ENCODE measurements around the gene POGLUT2.
A peak's percentile ranks its signal among the peaks of the same experiment; 100 is the strongest.

The POGLUT2 gene

DNA sequence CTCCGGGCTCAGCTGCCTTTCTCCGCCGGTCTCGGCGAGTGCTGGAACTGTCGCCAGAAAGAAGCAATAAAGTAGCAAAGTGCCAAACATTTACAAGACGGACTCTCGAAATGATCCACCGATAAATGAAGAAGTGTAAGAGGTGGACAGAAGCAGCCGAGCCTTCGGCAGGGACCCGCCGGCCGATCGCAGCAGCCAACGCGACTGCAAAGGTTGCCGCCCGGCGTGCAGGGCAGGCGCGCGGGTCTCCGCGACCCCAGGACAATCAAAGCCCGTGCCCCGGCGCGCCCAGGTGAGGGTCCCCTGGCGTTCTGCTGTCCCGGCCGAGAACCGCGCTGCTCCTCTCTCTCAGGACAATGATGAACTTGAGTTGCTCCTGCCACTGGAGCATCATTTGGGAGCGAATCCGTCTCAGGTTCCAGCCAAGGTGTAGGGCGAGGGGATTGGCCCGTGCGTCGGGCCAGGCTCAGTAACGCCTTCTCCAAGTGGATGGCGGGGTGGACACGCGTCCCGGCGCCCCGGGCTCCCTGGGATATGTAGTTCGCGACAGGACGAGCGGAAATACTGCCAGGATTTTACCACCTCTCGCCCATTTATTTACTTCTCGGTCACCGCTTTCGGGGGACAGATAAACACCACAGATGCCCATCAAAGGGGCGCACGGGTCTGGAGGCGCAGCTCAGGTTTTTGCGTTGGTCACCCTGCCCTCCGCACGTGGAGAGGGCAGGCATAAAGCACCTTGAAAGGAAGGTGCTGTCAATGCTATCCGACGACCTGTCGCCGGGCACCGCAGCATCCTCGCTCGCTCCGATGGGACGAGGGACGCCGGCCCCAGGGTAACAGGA lies at the start of gene POGLUT2, which contains the start of gene BIVM:
Gene POGLUT2 (minus strand): TSS at position 396 of the 845 bp plus-strand sequence. CDS start 306 bp downstream, at position 90.
Gene BIVM (plus strand): TSS at position 539 of the 845 bp plus-strand sequence. CDS start 8,149 bp downstream, outside the sequence.
- peak; percentile 88 for DNase-seq

DNA sequence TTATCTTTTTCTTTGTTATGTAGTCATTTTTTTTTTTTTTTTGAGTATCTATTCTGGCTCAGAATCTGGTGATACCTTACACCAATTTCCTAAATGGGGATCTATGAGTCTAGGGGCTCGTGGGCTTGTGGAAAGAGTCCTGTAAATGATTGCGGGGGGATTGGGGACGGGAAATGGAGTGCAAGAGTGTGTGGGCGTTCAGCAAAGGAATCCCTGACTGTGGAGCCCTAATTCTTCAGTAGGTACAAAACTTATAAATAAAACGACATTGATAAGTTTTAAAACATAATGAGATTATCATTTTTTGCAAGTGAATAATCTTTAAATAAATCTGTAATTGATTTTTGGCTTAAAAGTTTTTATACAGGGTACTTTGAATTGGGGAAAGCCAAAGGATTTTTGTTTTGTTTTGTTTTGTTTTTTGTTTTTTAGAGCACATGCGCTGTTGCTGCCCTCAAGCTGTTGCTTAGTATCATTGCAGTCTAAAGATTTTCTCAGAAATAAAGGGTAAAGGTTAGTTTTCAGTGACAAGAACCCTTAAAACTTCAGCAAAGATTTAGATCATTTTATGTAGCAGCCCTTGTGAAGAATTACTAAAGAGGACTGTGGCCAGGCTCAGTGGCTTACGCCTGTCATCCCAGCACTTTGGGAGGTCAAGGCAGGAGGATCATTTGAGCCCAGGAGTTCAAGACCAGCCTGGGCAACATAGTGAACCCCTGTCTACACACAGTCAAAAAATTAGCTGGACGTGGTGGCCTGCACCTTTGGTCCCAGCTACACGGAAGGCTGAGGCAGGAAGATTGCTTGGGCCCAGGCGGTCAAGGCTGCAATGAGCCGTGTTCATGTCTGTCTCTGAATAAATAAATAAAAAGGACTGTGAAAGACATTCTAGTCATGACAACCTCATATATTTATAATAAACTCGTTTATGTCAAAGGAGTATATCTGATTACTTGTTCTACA lies 48.8 kb upstream of the POGLUT2 start:
- no peak for DNase-seq

DNA sequence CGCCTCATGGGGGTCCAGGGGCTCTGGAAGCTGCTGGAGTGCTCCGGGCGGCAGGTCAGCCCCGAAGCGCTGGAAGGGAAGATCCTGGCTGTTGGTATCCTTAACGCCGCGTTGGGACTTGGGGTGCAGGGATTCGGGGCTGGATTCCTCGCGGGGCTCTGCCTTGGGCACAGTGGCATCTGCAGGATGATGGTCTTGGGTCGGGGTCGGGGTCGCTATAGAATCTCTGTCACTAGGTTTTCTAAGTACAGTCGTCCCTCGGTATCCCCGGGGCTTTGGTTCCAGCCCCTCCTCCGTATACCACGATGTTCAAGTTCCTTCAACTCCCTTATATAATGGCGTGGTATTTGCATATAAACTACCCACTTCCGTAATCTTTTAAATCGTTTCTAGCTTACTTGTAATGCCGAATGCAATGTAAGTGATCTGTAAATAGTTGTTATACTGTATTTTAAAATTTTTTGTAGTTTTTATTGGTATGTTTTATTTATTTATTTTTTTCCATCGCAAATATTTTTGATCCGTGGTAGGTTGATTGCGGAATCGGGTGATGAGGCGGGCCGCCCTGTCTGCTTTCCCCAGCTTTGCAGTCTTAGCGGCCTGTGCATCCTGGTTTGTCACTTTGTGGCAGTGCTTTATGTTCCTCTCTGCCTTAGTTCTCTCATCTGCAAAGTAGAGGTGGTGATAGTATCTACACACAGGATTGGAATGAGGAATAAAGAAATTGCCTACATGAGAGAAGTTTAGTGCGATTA lies 47.7 kb upstream of the POGLUT2 start:
- peak; percentile 79 for DNase-seq

DNA sequence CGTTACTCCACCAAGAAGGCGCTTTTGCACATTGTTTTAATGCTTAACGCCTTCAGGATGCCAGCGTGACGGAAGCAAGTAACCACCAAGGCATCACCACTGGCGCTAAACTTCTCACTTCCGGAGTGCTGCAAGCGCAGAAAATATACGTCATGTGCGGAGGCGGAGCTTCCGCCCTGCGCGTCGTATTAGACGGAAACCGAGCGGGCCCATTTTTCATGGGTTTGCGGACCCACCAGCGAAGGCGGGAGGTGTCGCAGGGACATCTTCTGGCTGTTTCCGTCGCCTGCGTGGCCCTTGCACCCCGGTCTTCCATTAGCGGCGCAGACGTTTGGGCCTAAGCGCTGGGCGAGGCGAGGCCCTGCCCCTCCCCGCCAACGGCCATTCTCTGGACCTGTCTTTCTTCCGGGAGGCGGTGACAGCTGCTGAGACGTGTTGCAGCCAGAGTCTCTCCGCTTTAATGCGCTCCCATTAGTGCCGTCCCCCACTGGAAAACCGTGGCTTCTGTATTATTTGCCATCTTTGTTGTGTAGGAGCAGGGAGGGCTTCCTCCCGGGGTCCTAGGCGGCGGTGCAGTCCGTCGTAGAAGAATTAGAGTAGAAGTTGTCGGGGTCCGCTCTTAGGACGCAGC lies 47.0 kb upstream of the POGLUT2 start, which contains the start of gene ERCC5:
Gene ERCC5 (plus strand): TSS at position 403 of the 631 bp plus-strand sequence. CDS start 235 bp downstream, outside the sequence.
- peak; percentile 98 for DNase-seq

DNA sequence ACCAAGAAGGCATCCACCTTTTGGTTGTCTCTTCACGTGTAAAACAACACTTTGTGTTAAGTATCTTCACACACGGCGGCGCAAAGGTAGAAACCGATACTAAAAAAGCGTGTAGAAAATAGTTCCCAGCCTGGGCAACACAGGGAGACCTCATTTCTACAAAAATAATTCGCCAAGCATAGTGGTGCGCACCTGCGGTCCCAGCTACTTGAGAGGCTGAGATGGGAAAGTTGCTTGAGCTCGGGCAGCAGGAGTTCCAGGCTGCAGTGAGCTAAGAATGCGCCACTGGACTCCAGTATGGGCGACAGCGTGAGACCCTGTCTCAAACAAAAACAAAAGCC lies 46.5 kb upstream of the POGLUT2 start:
- no peak for DNase-seq

DNA sequence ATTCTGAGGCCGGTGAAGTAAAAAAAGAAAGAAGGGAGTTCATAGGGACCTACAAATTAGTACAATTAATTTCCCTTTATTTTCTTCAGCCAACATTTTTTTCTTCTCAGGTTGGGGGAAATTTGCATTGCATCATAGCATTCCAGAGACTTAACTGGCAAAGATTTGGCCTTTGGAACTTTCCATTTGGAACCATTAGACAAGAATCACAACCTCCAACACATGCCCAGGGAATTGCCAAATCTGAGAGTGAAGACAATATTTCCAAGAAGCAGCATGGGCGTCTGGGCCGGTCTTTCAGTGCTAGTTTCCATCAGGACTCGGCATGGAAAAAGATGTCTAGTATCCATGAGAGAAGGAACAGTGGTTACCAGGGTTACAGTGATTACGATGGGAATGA lies 40.7 kb upstream of the POGLUT2 start:
- no peak for DNase-seq

DNA sequence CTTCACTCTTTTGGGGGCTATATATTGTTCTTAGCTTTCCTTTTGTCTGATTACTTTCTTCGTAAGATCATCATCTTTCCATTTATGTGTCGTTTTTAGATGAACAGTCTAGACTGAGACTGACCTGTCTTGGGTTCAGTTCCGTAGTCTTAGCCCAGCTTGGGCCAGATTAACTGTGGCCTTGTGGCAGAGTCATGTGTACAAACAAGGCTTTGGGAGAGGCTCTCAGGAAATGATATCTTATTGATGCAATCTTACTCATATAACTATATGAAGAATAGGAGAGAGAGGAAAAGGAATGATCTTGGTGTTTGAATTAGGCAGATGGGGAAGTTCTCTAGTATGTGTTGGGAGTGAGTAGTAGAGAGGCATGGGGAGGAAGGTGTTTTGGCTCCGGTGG lies 40.2 kb upstream of the POGLUT2 start:
- DNase-seq = no peak

DNA sequence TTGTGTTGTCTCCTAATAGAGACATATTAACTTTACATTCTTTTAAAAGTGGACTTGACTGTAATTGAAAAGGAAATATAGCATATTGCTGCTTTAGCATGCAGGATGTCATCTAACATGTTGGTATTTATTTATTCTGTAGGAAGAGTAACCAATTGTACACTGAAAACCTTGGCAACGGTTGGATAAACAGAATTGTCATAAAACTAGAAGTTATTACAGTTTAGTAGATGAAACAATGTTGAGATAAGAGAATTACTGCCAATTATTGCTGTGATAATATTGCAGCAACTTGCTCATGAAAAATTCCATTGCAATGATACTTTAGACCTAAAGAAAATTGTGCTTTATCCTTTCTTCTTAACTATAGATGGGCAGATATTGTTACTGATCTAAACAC lies 39.5 kb upstream of the POGLUT2 start:
- no peak for DNase-seq

DNA sequence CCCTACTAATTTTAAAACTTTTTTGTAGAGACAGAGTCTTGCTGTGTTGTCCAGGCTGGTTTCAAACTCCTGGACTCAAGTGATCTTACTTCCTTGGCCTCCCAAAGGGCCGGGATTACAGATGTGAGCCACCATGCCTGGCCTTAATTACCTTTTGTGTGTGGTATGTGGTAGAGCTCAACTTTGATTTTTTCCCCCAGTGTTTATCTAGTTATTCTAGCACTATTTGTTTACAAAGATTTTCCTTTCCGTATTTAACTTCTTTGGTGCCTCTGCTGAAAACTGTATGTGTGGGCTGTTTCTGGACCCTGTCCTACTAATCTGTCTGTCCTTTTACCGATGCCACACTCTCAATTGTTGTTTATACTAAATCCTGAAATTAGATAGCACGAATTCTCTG lies 37.7 kb upstream of the POGLUT2 start:
- DNase-seq = no peak

DNA sequence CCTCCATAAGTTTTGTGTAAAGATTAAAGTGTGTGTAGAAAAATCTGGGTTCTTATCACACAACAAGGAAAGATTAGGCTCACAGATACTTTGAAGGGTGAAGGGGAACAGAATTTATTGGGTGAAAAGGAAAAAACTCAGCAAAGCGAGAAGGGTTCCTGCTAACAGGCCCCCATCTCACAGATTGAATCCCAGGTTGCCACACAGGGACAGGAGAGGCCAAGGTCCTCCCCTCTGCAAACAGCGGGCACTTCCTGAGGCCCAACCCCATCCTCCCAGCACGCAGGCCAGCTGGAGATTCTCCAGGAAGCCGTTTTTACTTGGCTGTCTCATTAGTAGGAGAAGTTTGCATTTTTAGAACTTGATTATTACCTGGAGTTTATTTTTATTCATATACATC lies 31.9 kb upstream of the POGLUT2 start:
- no peak for DNase-seq

DNA sequence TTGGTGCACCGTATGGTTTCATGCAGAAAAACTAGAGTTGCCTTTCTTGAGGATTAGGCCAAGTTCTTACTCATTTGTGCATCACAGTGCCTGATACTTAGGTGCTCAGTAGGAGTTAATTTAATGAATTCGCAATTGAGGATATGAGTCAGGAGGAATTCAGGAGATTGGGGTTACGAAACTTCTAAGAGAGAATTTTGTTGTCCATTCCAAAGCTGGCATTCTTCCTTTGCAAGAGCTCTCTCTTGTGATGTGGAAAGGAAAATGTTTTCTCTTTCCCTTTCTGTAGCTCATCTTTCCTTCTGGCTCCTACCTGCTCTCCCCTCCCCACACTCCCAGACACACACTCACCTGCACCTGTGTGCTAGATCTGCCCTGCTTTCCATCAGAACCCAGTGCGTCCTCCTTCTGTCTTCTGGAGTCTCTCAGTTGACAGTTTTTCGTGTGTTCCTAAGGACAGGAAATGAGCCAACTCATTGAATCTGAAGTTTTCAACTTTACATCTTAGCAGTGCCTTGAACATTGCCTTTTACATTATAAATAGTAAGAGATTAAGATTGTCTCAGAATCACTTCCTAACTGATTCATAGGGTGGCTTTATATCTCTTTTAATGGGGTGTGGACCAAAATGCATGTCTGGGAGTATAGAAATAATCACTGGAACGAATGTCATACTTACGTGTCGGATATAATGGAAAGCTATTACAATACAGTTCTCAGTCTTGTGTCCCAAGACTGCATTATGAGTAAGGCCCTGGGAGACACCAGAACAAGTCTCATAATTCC lies 27.3 kb upstream of the POGLUT2 start:
- no peak for DNase-seq

DNA sequence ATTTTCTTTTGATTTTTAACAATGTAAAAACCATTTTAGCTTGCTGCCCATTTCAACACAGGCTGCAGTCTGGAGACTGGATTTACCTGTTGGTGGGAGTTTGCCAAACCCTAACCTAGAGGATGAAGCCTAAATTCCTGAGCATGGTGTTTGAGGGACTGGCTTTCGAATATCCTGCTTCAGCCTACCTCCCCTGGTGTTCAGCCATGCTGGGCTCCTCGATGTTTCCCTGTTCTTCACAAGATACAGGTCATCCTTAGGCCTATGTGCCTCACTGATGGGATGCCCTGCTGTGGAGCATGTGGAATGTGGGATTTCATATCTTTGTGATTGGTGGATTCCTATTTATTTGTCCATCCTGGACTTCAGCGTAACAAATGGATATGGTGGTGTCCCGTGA lies 26.6 kb upstream of the POGLUT2 start:
- no peak for DNase-seq

DNA sequence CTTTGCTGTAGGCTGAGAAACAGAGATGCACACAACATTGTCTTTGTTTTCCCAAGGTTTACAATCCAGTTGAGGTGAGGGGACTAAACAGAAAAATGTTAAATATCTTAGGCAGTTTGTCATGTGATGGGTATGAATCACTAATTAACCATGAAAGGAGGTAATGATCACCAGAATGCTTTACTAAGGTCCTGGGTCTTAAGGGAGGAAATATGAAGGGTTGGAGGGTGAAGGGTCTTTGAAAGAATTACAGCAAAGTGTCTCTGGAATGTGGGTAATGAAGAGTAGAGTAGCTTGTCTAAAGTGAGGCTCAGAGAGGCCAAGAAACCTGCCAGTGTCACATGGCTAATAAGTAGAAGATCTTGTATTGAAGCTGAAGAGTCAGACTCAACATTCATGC lies 19.1 kb upstream of the POGLUT2 start:
- DNase-seq = no peak

DNA sequence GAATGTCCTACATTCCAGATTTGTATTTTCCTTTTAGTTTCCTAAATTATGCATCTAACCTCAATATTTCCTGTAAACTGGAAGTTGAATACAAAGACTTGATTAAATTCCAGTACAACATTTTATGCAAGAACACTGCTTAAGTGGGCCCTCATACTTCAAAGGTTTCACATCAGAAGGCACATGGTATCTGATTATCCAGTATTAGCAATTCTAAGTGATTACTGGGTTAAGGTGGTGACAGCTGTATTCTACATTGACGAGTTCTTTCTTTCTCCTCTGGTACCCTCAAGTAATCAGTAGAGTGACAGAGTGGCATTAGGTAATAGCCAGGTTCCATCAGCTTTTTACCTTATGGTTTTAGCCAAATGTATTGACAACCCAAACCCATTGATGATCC lies 18.5 kb upstream of the POGLUT2 start:
- no peak for DNase-seq

DNA sequence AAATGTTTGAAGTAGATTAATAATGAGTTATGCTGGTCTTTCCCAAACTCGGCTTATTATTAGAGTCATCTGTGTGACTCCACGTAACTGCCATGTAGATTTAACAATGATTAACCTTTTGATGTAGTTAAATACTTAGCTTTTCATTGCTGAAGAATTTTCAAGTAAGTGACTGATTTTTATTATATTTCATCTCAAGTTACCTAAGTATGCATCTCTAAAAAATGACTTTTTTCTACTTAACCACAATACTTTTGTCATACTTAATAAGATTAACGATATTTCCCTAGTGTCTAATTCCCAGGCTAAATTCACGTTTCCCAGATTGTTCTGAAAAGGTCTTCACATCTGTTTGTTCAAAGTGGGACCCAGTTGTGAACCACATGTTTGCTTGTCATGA lies 17.9 kb upstream of the POGLUT2 start:
- no peak for DNase-seq

DNA sequence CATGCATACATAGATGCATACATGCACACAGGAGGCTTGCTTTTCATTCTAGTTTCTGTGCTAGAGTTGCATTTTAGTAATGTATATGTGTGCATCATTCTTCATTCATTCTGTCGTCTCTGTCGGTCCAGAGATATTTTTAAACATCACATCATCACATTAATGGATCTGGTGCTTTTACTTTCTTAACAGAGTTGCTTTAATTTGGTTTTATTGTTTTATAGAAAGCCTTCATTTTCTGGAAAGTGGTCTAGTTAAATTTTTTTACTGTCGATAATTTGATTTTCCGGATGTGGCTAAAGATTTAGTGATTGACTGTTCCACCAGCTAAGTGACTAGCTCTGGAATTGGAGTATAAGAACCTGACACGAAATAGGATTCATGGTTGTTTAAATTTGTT lies 17.0 kb upstream of the POGLUT2 start:
- no peak for DNase-seq

DNA sequence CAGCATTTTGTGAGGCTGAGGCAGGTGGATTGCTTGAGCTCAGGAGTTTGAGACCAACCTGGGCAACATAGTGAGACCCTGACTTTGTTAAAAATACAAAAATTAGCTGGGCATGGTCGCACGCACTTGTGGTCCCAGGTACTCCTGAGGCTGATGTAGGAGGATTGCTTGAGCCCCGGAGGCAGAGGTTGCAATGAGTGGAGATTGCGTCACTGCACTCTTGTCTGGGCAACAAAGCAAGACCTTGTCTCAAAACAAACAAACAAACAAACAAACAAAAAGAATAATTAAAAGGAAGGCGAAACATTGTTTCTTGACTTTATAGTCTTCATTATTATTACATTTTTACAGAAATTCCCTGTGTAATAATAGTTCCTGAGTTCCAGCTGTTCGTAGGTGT lies 16.0 kb upstream of the POGLUT2 start:
- no peak for DNase-seq

DNA sequence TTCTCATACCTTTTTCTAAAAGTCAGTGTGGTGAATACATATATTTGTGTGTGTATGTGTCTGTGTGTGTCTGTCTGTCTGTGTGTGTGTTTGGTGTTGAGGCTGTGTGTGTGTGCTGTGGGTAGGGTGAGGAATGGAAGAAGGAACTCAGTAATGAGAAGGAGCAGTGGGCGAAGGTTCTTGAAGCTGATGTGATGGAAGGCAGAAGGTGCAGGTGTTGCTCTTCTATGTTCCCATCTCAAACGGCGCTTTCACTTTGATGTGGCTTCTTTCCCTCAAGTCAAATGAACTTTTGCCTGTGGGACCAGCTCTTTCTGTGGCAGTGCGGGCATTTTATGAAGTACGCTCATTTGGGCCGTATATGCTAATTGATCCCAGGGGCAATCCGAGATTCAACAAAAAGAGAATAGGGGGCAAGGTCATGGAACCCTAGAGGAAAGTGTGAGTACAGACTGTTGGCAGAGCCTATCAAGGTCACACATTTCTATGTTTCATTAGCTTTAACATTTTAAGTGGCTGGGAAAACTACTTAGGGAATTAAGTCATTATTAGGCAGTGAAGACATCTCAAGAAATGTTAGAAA lies 15.3 kb upstream of the POGLUT2 start:
- DNase-seq = no peak

DNA sequence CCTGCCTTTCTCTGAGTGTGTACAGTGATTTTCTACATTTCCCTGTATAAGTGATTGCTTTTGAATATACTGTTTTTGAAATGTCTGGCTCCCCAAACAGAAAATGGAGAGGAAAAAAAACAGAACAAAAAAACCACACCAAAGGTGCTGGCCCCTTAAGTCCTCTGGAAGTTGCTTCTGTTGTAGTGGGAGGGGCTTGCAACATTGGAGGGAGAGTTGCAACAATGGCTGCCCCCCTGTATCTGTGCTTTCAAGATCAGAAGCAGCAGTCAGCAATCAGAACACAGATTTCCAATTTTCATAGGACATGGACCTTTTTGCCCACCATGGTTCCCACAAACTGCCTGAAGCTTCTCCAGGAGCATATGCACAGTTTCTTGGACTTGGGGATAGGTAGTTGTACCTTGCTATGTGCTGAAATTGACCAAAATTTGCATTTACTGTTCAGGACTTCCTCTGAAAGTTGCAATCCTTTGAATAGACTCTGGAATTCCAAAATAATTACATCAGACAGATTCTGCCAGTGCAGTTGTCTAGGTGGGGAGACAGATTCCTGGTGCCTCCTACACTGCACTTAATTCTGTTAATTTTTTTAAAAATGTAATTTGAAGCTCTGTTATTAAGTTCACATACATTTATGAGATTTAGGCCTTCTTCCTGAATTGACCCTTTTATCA lies 14.0 kb upstream of the POGLUT2 start:
- DNase-seq = no peak

DNA sequence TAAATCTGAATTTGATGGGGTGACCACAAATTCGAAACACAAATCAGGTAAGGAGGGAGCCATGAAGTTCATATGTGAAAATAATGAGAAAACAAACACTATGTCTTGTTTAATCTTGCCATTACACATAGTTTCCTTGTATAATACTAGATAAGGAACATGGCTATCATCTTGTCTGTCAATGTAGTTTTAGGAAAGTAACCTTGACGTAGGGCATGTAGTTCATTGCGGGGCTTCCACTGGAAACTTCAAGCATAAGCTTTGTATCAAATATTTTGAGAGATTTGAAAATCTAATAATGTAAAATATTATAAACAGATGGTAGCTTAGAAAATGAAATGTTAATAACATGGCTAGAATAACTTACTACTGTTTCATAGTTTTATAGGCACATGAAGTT lies 8.9 kb upstream of the POGLUT2 start:
- no peak for DNase-seq

DNA sequence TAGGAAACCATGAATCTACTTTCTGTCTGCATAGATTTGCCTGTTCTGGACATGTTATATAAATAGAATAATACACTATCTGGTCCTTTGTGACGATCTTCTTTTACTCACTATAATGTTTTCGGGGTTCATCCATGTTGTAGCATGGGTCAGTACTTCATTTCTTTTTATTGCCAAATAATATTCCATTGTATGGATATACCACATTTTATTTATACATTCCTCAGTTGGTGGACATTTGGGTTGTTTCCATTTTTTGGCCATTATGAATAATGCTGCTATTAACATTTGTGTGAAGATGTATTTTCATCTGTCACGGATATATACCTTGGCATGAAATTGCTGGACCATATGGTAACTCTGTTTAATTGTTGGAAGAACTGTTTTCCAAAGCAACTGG lies 6.9 kb upstream of the POGLUT2 start:
- no peak for DNase-seq

All from activated effector memory CD4-positive, alpha-beta T cell treated with anti-CD3 and anti-CD28 coated beads, Interleukin-2, amount 50 U/mL, for 16 hours (primary cell).